Activated CD4-positive, CD25-positive, alpha-beta regulatory T cell treated with anti-CD3 and anti-CD28 coated beads, Interleukin-2, amount 50 U/mL, for 24 hours (primary cell): Measurements from ENCODE around the gene SRP68.
"Not testable (repeated sequence)": the region's sequence is repeated elsewhere in the genome, so short reads cannot be mapped to it uniquely, and the experiment has no call there.

Source experiments
- ATAC-seq, 2 donors: fragments of 150-1000 bp; cut with Tn5 transposase; one replicate each; pipeline ENCODE4 v1.10.0; 2021; ENCODE audit warnings: mild to moderate bottlenecking in 1 of 2, moderate library complexity in 1 of 2

The SRP68 gene

GRCh38 chr17:76076765-76077583, 4.7 kb upstream of the SRP68 start:
- peak in 1 of 2 donors; percentile 9 for ATAC-seq

GRCh38 chr17:76076146-76076764, 3.9 kb upstream of the SRP68 start:
- no peak for ATAC-seq

- no peak for ATAC-seq
Observed at GRCh38 chr17:76075364-76076145, 3.2 kb upstream of the SRP68 start.

- no peak for ATAC-seq
Observed at GRCh38 chr17:76074390-76075363, 2.4 kb upstream of the SRP68 start, which contains the start of gene GALR2. GALR2 (plus strand) TSS chr17:76074781; CDS start chr17:76074884, 103 bp downstream.

- ATAC-seq, result peak; percentile 79 to 80
Observed at GRCh38 chr17:76071531-76072147, 678 bp downstream of the SRP68 start.

GRCh38 chr17:76065775-76066174, 6.5 kb downstream of the SRP68 start:
- no peak for ATAC-seq

GRCh38 chr17:76063875-76064546, 8.3 kb downstream of the SRP68 start:
- peak; percentile 68 to 87 for ATAC-seq

- ATAC-seq, result not testable (repeated sequence)
Observed at GRCh38 chr17:76058264-76058663, 14.1 kb downstream of the SRP68 start.

- ATAC-seq, result no peak
Observed at GRCh38 chr17:76056882-76057281, 15.4 kb downstream of the SRP68 start.

GRCh38 chr17:76054112-76054476, 18.2 kb downstream of the SRP68 start:
- no peak for ATAC-seq

GRCh38 chr17:76053246-76054111, 18.8 kb downstream of the SRP68 start:
- peak in 1 of 2 donors; percentile 53 for ATAC-seq

- ATAC-seq, result no peak
Observed at GRCh38 chr17:76051561-76051960, 20.8 kb downstream of the SRP68 start.

GRCh38 chr17:76050538-76051467, 21.5 kb downstream of the SRP68 start:
- peak in 1 of 2 donors; percentile 24 for ATAC-seq

- no peak for ATAC-seq
Observed at GRCh38 chr17:76049836-76050537, 22.3 kb downstream of the SRP68 start.

- ATAC-seq, result no peak
Observed at GRCh38 chr17:76049239-76049638, 23.1 kb downstream of the SRP68 start.

GRCh38 chr17:76048711-76049110, 23.6 kb downstream of the SRP68 start:
- peak in 1 of 2 donors; percentile 45 for ATAC-seq

- ATAC-seq, result no peak
Observed at GRCh38 chr17:76048025-76048605, 24.2 kb downstream of the SRP68 start.

- no peak for ATAC-seq
Observed at GRCh38 chr17:76046064-76046463, 26.3 kb downstream of the SRP68 start.
